ENCODE measurements around the gene LDB2.

DNA sequence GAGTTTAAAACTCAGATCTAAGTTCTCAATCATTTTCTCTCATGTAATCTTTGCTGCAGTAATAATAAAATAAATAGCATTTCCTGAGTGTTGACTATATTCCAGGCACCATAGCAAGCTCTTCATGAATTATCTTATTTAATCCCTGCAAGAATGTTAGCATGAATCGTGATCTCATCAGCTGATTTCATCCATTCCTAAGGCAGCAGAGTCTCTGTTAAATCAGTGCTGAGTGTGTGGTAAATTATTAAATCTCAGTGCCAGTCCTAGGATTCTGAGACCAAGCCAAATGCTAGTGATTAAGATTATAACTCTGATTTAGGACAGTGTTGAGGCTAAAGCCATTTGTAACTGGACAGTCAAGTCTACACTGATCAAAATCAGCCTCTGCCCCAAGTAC, 431.9 kb downstream of the LDB2 start:
- TF ChIP-seq, protein P1, sequence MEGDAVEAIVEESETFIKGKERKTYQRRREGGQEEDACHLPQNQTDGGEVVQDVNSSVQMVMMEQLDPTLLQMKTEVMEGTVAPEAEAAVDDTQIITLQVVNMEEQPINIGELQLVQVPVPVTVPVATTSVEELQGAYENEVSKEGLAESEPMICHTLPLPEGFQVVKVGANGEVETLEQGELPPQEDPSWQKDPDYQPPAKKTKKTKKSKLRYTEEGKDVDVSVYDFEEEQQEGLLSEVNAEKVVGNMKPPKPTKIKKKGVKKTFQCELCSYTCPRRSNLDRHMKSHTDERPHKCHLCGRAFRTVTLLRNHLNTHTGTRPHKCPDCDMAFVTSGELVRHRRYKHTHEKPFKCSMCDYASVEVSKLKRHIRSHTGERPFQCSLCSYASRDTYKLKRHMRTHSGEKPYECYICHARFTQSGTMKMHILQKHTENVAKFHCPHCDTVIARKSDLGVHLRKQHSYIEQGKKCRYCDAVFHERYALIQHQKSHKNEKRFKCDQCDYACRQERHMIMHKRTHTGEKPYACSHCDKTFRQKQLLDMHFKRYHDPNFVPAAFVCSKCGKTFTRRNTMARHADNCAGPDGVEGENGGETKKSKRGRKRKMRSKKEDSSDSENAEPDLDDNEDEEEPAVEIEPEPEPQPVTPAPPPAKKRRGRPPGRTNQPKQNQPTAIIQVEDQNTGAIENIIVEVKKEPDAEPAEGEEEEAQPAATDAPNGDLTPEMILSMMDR (IDR thresholded peaks at IDR 0.05): no peak
- TF ChIP-seq POLR2A (IDR thresholded peaks at IDR 0.05): no peak
